WTC11 (cell line): ENCODE results near the gene TKFC. TPM values are rescaled to one million over a fixed set of nuclear protein-coding genes. Genes with fewer than 3 reads are reported as not detected.

Experiments used
- ATF1 ChIP-seq: sonication (generic); formaldehyde crosslinking; IDR thresholded peaks from 2 replicates; pipeline ENCODE4 v1.8.1; 2023; ENCODE audit warnings: mild to moderate bottlenecking, moderate library complexity, missing genetic modification reagents
- CBFB ChIP-seq: sonication (generic); formaldehyde crosslinking; IDR thresholded peaks from 2 replicates; pipeline ENCODE4 v1.8.1; 2022; ENCODE audit warnings: mild to moderate bottlenecking, low read depth, missing genetic modification reagents
- FOXK1 ChIP-seq: sonication (generic); formaldehyde crosslinking; IDR thresholded peaks from 2 replicates; pipeline ENCODE4 v1.8.0; 2022; ENCODE audit warnings: mild to moderate bottlenecking, moderate library complexity, missing genetic modification reagents
- FOXP1 ChIP-seq: sonication (generic); formaldehyde crosslinking; IDR thresholded peaks from 2 replicates; pipeline ENCODE4 v1.8.0; 2022; ENCODE audit warnings: missing genetic modification reagents, mild to moderate bottlenecking, moderate library complexity, borderline replicate concordance
- GABPB1 ChIP-seq: sonication (generic); formaldehyde crosslinking; IDR thresholded peaks from 2 replicates; pipeline ENCODE4 v1.8.1; 2023; ENCODE audit warnings: mild to moderate bottlenecking, missing genetic modification reagents
- GRHL2 ChIP-seq: fragments of 250-450 bp; sonication (Bioruptor Pico); IDR thresholded peaks from 2 replicates; pipeline ENCODE4 v1.8.0; 2022; ENCODE audit warnings: mild to moderate bottlenecking, moderate library complexity; ENCODE audit not compliant: insufficient replicate concordance, severe bottlenecking
- MXD4 ChIP-seq: fragments of 250-450 bp; sonication (Bioruptor Pico); IDR thresholded peaks from 2 replicates; pipeline ENCODE4 v1.8.0; 2021; ENCODE audit warnings: mild to moderate bottlenecking, moderate library complexity, borderline replicate concordance
- MYBL2 ChIP-seq: sonication (generic); formaldehyde crosslinking; IDR thresholded peaks from 2 replicates; pipeline ENCODE4 v1.8.1; 2023; ENCODE audit warnings: mild to moderate bottlenecking, moderate library complexity, missing genetic modification reagents
- NFE2L1 ChIP-seq: sonication (generic); formaldehyde crosslinking; IDR thresholded peaks from 2 replicates; pipeline ENCODE4 v1.8.1; 2023; ENCODE audit warnings: missing genetic modification reagents
- NR3C1 ChIP-seq: sonication (generic); formaldehyde crosslinking; conservative IDR thresholded peaks from 2 replicates; pipeline ENCODE4 v1.8.1; 2023; ENCODE audit warnings: low read depth, mild to moderate bottlenecking, missing genetic modification reagents
- PRRX2 ChIP-seq: fragments of 250-450 bp; sonication (Bioruptor Pico); IDR thresholded peaks from 2 replicates; pipeline ENCODE4 v1.8.0; 2021; ENCODE audit warnings: mild to moderate bottlenecking
- TCF7 ChIP-seq: sonication (generic); formaldehyde crosslinking; IDR thresholded peaks from 2 replicates; pipeline ENCODE4 v1.8.0; 2022; ENCODE audit warnings: mild to moderate bottlenecking, low read depth, missing genetic modification reagents, moderate library complexity
- TEAD1 ChIP-seq: sonication (generic); formaldehyde crosslinking; IDR thresholded peaks from 2 replicates; pipeline ENCODE4 v1.8.0; 2022; ENCODE audit warnings: mild to moderate bottlenecking, missing genetic modification reagents
- ZNF219 ChIP-seq: sonication (generic); formaldehyde crosslinking; IDR thresholded peaks from 2 replicates; pipeline ENCODE4 v1.8.0; 2023; ENCODE audit warnings: missing genetic modification reagents, mild to moderate bottlenecking, borderline replicate concordance
- ZNF232 ChIP-seq: sonication (generic); formaldehyde crosslinking; IDR thresholded peaks from 2 replicates; pipeline ENCODE4 v1.8.0; 2022; ENCODE audit warnings: mild to moderate bottlenecking, missing genetic modification reagents
- ZNF263 ChIP-seq: sonication (generic); formaldehyde crosslinking; IDR thresholded peaks from 2 replicates; pipeline ENCODE4 v1.8.1; 2022; ENCODE audit warnings: low read depth, mild to moderate bottlenecking, moderate library complexity, missing genetic modification reagents
- ZNF416 ChIP-seq: fragments of 250-450 bp; sonication (Bioruptor Pico); IDR thresholded peaks from 2 replicates; pipeline ENCODE4 v1.9.0; 2021; ENCODE audit warnings: mild to moderate bottlenecking, inconsistent platforms
- total RNA-seq: library from RNA; stranded (reverse); gene quantifications from 3 replicates; pipeline ENCODE4 v1.2.3, GENCODE V29; 2021
- TF ChIP-seq, protein P1 (sequence below): sonication (generic); formaldehyde crosslinking; IDR thresholded peaks from 2 replicates; pipeline ENCODE4 v1.8.1; 2022; ENCODE audit warnings: mild to moderate bottlenecking, moderate library complexity, missing genetic modification reagents
- TF ChIP-seq, protein P2 (sequence below): sonication (generic); formaldehyde crosslinking; IDR thresholded peaks from 2 replicates; pipeline ENCODE4 v1.8.1; 2023; ENCODE audit warnings: mild to moderate bottlenecking, missing genetic modification reagents
- TF ChIP-seq, protein P3 (sequence below): sonication (generic); formaldehyde crosslinking; IDR thresholded peaks from 2 replicates; pipeline ENCODE4 v1.8.1; 2023; ENCODE audit warnings: mild to moderate bottlenecking, missing genetic modification reagents, moderate library complexity
- TF ChIP-seq, protein P4 (sequence below): sonication (generic); formaldehyde crosslinking; IDR thresholded peaks from 2 replicates; pipeline ENCODE4 v1.8.1; 2022; ENCODE audit warnings: mild to moderate bottlenecking, missing genetic modification reagents, moderate library complexity, borderline replicate concordance
- TF ChIP-seq, protein P5 (sequence below): fragments of 250-450 bp; sonication (Bioruptor Pico); IDR thresholded peaks from 2 replicates; pipeline ENCODE4 v1.9.0; 2021; ENCODE audit warnings: mild to moderate bottlenecking
- TF ChIP-seq, protein P6 (sequence below): sonication (generic); formaldehyde crosslinking; conservative IDR thresholded peaks from 2 replicates; pipeline ENCODE4 v1.8.1; 2022; ENCODE audit warnings: mild to moderate bottlenecking, missing genetic modification reagents
- TF ChIP-seq, protein P7 (sequence below): sonication (generic); formaldehyde crosslinking; IDR thresholded peaks from 2 replicates; pipeline ENCODE4 v1.8.1; 2022; ENCODE audit warnings: low read depth, mild to moderate bottlenecking, moderate library complexity, missing genetic modification reagents, borderline replicate concordance
- TF ChIP-seq, protein P8 (sequence below): fragments of 250-450 bp; sonication (Bioruptor Pico); IDR thresholded peaks from 2 replicates; pipeline ENCODE4 v1.9.0; 2021; ENCODE audit warnings: moderate library complexity, mild to moderate bottlenecking, inconsistent platforms, borderline replicate concordance
- TF ChIP-seq, protein P9 (sequence below): sonication (generic); formaldehyde crosslinking; IDR thresholded peaks from 2 replicates; pipeline ENCODE4 v1.8.1; 2023; ENCODE audit warnings: mild to moderate bottlenecking, moderate library complexity, missing genetic modification reagents

The TKFC gene
- total RNA-seq, 1 experiment from 2014 or later: 86.8 TPM

DNA sequence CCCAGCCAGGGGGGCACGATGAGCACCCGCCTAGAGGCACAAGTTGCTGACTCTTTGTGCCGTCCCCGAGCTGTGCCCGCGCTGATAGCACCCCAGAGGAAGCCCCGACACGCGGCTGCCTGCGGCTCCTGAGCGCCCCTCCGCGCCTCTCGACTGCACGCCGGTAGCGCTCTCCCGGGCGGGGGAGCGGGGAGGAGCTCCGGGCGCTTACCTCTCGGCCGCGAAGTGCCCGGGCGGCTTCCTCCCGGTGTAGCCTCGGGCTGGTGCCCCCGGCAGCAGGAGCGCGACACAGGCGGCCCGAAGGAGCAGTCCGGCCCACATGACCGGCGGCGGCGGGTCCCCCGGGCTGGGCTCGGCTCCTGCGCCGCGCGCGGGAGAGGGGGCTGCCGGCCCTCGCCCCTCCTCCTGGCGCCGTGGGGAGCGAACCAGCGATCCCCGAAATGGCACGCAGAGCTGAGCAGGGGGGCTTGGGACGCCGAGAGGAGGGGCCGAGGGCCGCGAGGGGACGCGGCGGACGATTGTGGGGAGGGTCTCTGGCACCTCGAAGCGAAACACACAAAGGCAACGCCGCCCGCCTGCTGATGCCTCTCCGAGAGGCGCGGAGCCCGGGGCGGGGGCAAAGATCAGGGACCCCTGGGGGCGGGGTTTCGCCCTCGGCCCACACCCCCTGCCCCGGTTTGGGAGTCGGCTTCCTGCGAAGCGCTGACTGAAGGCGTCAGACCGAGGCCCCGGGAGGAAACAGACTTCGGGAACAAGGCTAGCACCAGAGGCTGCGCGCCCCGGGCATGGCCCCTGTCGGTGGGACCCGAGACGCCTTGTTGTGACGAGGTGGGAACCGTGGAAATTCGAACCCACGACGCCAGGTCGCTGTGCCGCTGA lies 38.1 kb upstream of the TKFC start, which contains the start of gene VWCE (continued):
- no peak for TF ChIP-seq GRHL2 (CRISPR knock-in tag)
- TF ChIP-seq TCF7: no peak
- TF ChIP-seq, protein P1, sequence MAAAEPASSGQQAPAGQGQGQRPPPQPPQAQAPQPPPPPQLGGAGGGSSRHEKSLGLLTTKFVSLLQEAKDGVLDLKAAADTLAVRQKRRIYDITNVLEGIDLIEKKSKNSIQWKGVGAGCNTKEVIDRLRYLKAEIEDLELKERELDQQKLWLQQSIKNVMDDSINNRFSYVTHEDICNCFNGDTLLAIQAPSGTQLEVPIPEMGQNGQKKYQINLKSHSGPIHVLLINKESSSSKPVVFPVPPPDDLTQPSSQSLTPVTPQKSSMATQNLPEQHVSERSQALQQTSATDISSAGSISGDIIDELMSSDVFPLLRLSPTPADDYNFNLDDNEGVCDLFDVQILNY (CRISPR knock-in tag): no peak
- TF ChIP-seq ZNF219 (CRISPR knock-in tag): no peak
- no peak for TF ChIP-seq ZNF416 (CRISPR knock-in tag)
- TF ChIP-seq, protein P2, sequence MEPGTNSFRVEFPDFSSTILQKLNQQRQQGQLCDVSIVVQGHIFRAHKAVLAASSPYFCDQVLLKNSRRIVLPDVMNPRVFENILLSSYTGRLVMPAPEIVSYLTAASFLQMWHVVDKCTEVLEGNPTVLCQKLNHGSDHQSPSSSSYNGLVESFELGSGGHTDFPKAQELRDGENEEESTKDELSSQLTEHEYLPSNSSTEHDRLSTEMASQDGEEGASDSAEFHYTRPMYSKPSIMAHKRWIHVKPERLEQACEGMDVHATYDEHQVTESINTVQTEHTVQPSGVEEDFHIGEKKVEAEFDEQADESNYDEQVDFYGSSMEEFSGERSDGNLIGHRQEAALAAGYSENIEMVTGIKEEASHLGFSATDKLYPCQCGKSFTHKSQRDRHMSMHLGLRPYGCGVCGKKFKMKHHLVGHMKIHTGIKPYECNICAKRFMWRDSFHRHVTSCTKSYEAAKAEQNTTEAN: 0 out of 2 replicates have a peak, but pooled peaks have one; percentile 31
- TF ChIP-seq, protein P3, sequence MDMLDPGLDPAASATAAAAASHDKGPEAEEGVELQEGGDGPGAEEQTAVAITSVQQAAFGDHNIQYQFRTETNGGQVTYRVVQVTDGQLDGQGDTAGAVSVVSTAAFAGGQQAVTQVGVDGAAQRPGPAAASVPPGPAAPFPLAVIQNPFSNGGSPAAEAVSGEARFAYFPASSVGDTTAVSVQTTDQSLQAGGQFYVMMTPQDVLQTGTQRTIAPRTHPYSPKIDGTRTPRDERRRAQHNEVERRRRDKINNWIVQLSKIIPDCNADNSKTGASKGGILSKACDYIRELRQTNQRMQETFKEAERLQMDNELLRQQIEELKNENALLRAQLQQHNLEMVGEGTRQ: 0 out of 2 replicates have a peak, but pooled peaks have one; percentile 24
- TF ChIP-seq PRRX2 (CRISPR knock-in tag): no peak
- no peak for TF ChIP-seq FOXK1 (CRISPR knock-in tag)
- TF ChIP-seq, protein P4, sequence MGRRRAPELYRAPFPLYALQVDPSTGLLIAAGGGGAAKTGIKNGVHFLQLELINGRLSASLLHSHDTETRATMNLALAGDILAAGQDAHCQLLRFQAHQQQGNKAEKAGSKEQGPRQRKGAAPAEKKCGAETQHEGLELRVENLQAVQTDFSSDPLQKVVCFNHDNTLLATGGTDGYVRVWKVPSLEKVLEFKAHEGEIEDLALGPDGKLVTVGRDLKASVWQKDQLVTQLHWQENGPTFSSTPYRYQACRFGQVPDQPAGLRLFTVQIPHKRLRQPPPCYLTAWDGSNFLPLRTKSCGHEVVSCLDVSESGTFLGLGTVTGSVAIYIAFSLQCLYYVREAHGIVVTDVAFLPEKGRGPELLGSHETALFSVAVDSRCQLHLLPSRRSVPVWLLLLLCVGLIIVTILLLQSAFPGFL (CRISPR knock-in tag): no peak
- TF ChIP-seq ATF1 (CRISPR knock-in tag): no peak
- no peak for TF ChIP-seq NR3C1 (CRISPR knock-in tag)
- TF ChIP-seq, protein P5, sequence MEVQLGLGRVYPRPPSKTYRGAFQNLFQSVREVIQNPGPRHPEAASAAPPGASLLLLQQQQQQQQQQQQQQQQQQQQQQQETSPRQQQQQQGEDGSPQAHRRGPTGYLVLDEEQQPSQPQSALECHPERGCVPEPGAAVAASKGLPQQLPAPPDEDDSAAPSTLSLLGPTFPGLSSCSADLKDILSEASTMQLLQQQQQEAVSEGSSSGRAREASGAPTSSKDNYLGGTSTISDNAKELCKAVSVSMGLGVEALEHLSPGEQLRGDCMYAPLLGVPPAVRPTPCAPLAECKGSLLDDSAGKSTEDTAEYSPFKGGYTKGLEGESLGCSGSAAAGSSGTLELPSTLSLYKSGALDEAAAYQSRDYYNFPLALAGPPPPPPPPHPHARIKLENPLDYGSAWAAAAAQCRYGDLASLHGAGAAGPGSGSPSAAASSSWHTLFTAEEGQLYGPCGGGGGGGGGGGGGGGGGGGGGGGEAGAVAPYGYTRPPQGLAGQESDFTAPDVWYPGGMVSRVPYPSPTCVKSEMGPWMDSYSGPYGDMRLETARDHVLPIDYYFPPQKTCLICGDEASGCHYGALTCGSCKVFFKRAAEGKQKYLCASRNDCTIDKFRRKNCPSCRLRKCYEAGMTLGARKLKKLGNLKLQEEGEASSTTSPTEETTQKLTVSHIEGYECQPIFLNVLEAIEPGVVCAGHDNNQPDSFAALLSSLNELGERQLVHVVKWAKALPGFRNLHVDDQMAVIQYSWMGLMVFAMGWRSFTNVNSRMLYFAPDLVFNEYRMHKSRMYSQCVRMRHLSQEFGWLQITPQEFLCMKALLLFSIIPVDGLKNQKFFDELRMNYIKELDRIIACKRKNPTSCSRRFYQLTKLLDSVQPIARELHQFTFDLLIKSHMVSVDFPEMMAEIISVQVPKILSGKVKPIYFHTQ (CRISPR knock-in tag): no peak
- TF ChIP-seq NFE2L1 (CRISPR knock-in tag): no peak
- no peak for TF ChIP-seq ZNF263 (CRISPR knock-in tag)
- TF ChIP-seq, protein P6, sequence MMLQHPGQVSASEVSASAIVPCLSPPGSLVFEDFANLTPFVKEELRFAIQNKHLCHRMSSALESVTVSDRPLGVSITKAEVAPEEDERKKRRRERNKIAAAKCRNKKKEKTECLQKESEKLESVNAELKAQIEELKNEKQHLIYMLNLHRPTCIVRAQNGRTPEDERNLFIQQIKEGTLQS (CRISPR knock-in tag): no peak
- no peak for TF ChIP-seq CBFB (CRISPR knock-in tag)
- TF ChIP-seq, protein P7, sequence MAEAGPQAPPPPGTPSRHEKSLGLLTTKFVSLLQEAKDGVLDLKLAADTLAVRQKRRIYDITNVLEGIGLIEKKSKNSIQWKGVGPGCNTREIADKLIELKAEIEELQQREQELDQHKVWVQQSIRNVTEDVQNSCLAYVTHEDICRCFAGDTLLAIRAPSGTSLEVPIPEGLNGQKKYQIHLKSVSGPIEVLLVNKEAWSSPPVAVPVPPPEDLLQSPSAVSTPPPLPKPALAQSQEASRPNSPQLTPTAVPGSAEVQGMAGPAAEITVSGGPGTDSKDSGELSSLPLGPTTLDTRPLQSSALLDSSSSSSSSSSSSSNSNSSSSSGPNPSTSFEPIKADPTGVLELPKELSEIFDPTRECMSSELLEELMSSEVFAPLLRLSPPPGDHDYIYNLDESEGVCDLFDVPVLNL (CRISPR knock-in tag): no peak
- TF ChIP-seq, protein P8, sequence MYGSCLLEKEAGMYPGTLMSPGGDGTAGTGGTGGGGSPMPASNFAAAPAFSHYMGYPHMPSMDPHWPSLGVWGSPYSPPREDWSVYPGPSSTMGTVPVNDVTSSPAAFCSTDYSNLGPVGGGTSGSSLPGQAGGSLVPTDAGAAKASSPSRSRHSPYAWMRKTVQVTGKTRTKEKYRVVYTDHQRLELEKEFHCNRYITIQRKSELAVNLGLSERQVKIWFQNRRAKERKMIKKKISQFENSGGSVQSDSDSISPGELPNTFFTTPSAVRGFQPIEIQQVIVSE (CRISPR knock-in tag): no peak
- TF ChIP-seq TEAD1 (CRISPR knock-in tag): no peak
- TF ChIP-seq GABPB1 (CRISPR knock-in tag): peak; percentile 7; the same call in 1 of the 2 replicates
- TF ChIP-seq ZNF232: no peak
- no peak for TF ChIP-seq MXD4 (CRISPR knock-in tag)
- no peak; the same call in 1 of the 2 replicates for TF ChIP-seq MYBL2
- peak; percentile 18 for TF ChIP-seq FOXP1 (CRISPR knock-in tag)
- TF ChIP-seq, protein P9, sequence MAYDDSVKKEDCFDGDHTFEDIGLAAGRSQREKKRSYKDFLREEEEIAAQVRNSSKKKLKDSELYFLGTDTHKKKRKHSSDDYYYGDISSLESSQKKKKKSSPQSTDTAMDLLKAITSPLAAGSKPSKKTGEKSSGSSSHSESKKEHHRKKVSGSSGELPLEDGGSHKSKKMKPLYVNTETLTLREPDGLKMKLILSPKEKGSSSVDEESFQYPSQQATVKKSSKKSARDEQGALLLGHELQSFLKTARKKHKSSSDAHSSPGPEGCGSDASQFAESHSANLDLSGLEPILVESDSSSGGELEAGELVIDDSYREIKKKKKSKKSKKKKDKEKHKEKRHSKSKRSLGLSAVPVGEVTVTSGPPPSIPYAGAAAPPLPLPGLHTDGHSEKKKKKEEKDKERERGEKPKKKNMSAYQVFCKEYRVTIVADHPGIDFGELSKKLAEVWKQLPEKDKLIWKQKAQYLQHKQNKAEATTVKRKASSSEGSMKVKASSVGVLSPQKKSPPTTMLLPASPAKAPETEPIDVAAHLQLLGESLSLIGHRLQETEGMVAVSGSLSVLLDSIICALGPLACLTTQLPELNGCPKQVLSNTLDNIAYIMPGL (CRISPR knock-in tag): peak; percentile 64; the same call in 1 of the 2 replicates
